ELF-1 (cell line): ENCODE data around the gene ZSCAN23.
"Not testable (repeated sequence)": the region's sequence is repeated elsewhere in the genome, so short reads cannot be mapped to it uniquely, and the experiment has no call there.

ENCODE experiments used
- DNase-seq: peaks from one replicate; pipeline ENCODE4 v3.0.0-alpha.2; 2016; ENCODE audit warnings: low read depth, low spot score

ZSCAN23 gene

DNA sequence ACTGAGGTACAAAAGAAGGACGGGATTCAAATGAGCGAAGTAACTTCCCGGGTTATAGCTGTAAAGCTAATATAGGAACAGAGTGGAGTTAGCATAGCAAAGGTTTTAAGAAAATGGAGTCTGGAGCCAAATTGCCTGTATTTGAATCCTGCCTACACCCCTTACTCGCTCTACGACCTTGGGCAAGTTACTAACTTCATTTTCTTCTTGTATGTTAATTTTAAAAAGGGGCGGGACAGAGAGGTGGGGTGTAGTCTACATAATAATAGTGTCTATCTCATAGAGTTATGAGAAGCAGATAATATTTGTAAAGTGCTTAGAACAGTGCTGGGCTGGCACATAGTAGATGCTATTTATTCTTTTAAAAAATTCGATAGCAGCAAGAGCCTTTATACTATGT, 705 bp downstream of the ZSCAN23 start:
- no peak for DNase-seq

DNA sequence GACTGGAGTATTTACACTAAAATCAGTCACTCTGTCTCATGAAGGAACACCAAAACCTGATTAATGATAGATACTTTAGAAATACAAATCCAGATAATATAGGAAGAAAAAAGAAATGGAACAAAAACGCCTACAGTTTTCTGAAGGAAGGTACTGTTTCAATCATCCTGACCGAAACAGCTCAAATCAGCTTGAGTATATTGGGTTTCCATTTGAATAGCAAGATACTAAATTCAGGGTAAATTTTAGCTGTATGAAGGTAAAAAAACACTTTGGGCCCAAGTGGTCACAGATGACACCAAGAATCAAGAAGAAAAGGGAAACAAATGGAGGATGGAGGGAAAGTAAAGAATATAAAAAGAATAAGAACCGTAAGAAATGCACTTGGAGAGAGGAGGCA, 6.9 kb downstream of the ZSCAN23 start:
- no peak for DNase-seq

DNA sequence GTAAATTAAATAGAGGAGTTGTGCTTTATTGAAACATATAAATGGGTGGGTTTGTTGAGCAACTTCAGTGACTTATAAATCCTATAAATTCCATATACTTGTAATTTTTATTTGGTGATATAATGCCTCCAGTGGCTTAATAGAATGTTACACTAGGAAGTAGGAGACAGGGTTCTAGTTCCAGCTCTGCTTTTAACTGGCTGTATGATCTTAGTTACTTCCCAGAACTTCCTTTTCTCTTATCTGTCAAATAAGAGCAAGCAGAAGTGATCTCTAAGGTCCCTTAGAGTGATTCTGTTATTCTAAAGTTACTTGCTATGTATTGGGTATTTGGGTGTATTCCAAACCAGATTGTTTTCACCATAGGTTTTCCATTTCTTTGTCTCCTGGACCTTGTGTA, 10.2 kb downstream of the ZSCAN23 start:
- no peak for DNase-seq

DNA sequence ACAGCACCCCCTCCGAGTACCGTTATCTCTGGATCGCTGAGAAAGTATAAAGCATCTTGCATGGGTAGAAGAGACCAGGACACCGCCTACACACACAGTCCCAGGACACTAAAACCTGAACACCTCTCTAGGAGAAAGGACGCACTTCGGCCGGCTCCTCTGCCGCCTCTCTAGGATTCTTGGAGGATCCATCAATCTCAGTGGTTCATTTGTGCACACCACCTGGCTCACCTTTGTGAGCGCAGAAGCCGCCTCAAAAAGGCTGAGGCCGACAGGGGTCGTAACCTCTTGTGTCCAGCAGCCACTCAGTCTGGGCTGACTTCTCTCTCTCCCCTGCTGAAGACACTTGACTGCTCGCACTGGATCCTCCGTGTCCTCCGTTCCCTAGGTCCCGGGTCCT, 13.5 kb downstream of the ZSCAN23 start:
- DNase-seq: no peak

DNA sequence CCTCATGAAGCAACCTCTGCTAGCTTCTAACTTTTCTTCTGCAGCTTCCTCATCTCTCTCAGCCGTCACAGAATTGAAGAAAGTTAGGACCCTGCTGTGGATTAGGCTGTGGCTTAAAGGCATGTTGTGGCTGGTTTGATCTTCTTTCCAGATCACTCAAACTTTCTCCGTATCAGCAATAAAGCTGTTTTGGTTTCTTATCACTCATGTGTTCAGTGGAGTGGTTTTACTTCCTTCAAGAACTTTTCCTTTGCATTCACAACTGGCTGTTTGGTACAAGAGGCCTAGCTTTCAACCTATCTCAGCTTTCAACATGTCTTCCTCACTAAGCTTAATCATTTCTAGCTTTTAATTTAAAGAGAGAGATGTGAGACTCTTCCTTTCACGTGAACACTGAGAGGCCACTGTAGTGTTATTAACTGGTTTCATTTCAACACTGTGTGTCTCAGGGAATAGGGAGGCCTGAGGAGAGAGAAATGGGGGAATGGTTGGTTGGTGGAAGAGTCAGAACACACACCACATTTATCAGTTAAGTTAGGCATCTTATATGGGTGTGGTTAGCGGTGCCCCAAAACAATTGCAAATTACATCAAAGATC, 17.2 kb downstream of the ZSCAN23 start:
- no peak for DNase-seq

DNA sequence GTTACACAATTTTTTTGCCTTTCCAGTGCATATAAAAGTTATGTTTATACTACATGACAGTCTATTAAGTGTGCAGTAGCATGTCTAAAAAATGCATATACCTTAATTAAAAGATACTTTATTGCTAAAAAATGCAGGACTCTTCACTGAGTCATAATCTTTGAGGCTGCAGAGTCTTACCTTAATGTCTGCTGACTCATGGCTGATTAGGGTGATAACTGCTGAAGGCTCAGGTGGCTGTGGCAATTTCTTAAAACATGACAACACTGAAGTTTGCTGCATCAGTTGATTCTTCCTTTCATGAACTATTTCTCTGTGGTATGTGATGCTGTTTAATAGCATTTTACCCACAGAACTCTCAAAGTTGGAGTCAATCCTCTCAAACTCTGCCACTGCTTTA, 19.1 kb downstream of the ZSCAN23 start:
- no peak for DNase-seq

DNA sequence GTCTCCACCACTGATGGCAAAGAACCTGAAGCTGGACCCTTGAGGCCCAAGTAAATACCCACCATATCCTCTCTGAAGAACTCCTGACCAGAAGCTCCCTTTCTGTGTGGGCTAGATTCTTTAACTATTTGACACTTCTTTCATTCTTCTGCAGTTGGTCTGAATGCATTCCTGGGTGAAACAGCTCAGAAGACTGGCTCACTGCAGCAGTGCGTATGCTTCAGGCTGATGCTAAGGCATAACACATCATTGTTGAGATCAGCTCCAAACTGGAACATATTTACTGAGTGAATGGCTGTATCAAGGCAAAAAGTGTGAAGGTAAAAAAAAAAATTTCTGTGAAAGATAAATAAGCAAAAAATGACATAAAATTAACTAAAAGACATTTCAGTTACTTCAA, 19.7 kb downstream of the ZSCAN23 start:
- no peak for DNase-seq

DNA sequence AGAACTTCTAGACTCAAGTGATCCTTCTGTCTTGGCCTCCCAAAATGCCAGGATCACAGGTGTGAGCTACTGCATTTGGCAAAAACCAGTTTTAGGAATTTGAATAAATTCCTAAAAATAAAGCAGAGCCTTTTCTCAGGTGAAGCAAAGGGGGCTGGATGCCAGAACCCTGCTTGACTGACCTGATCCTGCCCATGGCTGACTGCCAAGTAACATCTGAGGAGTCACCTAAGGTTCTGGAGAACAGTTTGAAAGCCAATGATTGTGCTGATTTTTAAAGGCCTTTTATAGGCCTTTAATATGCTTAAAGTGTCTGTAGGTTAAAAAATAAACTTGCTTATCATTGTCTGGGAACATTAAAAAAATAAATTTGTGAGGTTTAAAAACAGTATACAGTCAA, 29.6 kb downstream of the ZSCAN23 start:
- DNase-seq: no peak

DNA sequence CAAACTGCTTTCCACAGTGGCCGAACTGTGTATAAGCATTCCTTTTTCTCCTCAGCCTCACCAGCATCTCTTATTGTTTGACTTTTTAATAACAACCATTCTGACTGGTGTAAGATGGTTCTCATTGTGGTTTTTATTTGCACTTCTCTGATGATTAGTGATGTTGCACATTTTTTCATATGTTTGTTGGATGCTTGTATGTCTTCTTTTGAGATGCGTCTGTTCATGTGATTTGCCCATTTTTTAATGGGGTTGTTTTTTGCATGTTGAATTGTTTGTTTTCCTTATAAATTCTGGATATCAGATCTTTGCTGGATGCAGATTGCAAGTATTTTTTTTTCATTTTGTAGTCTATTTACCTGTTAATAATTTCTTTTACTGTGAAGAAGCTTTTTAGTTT, 32.5 kb downstream of the ZSCAN23 start:
- DNase-seq: no peak

DNA sequence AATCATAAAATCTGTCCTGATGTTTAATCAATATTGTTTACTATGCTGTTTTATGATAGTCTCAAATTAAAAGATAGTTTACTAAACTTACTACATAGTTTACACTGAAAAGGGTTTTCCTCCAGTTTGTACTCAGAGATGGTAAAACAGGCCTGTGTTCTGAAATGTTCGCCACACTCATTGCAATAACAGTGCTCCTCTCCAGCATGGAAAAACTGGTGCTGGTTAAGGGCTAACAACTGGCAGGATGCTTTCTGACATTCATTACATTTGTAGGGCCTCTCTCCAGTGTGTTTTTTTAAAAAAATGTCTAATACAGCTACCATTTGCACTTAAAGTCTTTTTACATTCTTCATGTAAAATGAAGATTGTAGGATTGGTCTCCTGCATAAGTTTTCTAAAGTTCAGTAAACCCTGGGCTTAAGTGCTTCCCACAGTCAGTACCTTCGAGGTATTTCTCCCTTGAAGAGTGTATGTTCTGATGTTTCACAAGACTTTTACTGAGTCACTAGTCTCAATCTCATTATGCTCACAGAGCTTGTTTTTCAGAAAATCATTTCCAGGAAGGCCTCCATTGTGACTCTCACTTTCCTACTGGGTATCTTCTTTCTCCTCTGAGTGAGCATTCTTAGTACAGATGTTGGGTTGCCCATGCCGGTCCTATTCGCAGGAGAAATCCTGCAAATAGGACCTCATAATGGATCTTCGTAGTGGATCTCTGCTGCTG, 35.1 kb downstream of the ZSCAN23 start:
- DNase-seq: no peak

DNA sequence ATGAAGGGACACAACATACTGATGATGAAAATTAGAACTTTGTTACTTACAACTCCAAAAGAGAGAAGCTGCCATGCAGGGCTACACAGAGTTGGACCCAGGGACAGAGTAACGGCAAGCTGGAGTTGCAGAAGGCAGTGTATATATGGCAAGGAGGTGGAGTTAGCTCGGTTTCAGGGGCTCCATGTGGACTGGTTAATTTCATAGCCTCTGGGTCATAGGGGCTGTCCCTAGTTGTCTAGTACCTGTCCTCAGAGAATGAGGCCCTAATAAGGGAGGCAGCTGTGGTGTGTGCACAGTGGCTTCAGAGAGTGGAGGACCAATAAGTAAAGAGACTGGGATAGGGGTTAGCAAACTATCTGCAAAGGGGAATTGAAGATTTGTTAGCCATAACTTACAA, 35.9 kb downstream of the ZSCAN23 start:
- no peak for DNase-seq

DNA sequence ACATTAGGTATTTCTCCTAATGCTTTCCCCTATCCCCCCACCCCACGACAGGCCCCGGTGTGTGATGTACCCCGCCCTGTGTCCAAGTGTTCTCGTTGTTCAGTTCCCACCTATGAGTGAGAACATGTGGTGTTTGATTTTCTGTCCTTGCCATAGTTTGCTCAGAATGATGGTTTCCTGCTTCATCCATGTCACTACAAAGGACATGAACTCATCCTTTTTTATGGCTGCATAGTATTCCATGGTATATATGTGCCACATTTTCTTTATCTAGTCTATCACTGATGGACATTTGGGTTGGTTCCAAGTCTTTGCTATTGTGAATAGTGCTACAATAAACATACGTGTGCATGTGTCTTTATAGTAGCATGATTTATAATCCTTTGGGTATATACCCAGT, 39.4 kb downstream of the ZSCAN23 start:
- not testable (repeated sequence) for DNase-seq

DNA sequence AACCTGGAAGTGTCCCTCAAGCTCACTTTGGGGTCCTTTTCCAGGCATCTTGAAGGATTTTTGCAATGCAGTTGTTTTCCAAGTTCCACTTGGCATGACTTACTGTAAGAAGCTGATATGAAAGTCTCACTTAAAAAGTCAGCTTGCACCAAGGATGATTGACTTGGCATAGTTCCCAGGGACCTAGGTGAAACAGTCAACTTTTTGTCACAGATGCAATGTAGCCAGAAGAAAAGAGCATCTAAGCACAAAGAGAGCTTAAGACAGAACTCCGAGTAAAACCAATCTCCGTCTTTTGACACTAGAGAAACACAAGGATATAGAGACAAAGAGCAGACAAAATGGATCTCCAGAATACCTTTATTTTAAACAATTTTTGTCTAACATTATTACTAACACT, 41.1 kb downstream of the ZSCAN23 start:
- no peak for DNase-seq

DNA sequence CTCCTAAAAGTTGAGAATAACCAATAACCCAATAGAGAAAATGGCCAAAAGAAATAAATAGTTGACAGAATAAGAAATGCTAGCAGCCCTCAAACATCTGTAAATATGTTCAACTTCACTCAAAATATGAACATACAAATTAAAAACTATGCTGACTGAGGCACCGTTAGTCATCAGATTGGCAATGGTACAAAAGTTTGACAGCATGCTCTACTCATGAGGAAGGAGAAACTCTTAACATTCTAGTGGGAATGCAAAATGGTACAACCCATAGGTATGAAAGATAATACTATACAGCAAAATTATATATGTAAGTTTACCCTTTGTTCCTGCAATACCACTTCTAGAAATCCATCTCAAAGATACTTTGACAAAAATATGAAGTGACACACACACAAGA, 42.1 kb downstream of the ZSCAN23 start:
- no peak for DNase-seq

DNA sequence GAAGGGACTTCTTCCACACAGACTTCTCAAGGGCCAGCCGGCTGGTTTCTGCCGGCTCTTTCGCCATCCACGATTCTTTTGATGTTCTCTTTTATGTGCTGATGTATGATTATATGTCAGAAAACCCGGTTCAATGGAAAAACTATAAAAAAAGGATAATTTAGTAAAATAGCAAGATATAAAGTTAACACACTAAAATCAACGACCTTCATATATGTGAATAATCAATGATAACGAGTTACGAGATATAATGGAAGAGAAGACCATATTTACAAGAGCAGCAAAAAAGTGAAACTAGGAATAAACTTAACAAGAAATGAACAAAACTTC, 43.2 kb downstream of the ZSCAN23 start:
- DNase-seq: no peak

DNA sequence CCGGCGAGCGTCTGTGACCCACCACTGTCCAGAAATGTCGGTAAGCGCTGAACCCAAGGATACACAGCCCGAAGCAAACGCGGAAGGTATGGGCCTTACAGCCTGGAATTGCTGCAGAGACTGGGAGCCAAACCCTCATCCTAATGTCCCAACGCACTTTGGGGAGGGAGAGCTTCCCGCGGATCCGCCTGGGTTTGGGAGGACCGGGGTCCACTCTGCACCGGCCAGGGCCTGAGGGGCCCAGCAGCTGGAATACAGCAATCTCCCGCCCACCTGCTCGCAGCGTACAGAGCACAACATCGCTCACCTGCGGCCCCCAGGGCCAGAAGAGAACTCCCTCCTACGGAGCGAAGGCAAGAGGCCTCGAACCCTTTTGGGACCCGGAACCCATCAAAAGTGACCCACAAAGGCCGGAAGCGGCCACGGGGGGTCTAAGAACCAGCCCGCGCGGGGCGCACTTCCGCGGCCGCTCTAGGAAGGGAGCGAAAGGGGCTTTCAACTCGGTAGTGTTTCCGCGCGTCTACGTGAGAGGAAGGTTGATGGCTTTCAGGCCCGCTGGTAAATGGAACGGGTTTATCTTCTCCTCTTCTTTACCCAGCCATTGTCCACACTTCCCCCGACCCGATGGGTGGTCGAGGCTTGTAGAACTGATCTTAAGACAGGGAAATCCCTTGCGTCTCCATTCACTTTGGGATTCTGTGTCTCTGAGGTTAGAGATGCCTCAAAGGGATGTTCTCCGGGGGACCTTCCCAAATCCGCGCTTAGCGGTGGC, 43.8 kb downstream of the ZSCAN23 start, which contains the start of gene ZSCAN12:
Gene ZSCAN12, minus strand, starts transcription at position 398 of the 772 bp plus-strand sequence. CDS start 1,342 bp downstream, outside the sequence.
- DNase-seq: peak; percentile 94

DNA sequence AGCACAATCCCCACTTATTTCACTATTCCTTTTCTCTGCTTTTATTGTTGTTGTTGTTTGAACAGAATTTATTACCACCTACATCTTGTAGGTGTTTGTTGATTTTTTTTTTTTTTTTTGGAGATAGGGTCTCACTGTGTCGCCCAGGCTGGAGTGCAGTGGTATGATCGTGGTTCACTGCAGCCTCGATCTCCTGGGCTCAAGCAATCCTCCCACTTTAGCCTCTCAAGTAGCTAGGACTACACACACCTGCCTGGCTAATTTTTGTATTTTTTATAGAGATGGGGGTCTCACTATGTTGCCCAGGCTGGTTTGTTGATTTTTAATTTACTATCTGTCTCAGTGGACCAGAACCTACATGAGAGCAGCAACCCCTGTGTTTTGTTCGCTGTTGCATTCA, 47.4 kb downstream of the ZSCAN23 start:
- DNase-seq: no peak

DNA sequence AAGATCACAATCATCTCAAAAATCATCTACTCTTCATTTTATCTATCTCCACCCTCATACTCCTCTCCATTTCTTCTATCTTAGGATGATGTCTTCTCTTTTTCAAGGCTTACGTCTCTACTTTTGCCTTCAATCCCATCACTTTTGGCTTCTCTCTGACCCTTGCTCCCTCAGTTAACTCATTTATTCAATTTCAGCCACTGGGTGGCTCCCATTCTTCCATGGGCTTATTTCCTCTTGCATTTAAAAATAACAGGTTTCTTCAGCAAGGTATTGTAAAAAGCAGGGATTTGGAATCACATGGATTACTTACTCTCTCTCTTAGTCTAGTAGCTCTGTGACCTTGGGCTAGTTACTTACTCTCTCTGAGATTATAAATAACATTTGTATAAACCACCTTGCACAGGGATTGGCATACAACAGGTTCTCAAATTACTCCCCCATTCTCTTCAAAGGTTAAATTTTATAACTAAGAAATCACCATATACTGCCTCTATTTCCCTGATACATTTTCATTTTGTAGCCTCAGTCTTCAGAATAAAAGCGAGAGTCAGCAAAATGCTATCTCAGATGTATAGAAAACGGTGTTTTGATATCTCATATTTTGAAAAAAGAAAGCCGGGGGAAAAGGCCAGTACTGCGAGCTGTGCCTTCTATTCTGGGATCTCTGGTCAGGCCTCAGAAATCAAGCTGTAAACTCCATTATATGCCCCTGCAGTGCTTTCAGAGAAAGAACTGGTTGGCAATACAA, 49.2 kb downstream of the ZSCAN23 start:
- DNase-seq: no peak

DNA sequence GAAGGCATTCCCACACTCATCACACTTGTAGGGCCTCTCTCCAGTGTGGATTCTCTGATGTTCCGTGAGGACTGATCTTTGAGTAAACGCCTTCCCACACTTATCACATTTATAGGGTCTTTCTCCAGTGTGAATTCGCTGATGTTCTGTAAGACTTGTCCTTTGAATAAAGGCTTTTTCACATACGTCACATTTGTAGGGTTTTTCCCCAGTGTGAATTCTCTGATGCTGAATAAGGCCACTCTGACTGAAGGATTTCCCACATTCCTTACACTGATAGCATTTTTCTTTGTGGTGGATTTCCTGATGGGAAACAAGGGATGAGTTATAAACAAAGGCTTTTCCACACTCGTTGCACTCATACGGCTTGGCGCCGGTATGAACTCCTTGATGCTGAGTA, 52.6 kb downstream of the ZSCAN23 start:
- DNase-seq: no peak

DNA sequence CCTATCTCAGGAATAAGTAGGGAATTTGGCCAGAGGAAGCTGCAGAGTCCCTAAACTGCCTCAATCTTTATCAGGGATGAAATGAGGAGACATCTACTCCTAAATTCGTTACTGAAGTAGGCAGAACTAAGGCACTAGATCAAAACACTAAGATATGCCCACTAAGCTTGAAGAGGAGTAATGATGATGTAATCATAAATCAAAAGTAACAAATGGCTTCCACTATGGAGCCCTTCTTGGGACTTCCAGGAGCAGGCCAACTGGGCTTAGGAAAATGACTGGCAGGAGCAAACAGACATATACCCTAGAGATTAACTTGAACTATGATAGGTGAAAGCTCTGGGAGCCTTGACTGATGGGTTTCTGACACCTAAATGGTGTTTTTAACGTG, 59.2 kb downstream of the ZSCAN23 start:
- DNase-seq: no peak

DNA sequence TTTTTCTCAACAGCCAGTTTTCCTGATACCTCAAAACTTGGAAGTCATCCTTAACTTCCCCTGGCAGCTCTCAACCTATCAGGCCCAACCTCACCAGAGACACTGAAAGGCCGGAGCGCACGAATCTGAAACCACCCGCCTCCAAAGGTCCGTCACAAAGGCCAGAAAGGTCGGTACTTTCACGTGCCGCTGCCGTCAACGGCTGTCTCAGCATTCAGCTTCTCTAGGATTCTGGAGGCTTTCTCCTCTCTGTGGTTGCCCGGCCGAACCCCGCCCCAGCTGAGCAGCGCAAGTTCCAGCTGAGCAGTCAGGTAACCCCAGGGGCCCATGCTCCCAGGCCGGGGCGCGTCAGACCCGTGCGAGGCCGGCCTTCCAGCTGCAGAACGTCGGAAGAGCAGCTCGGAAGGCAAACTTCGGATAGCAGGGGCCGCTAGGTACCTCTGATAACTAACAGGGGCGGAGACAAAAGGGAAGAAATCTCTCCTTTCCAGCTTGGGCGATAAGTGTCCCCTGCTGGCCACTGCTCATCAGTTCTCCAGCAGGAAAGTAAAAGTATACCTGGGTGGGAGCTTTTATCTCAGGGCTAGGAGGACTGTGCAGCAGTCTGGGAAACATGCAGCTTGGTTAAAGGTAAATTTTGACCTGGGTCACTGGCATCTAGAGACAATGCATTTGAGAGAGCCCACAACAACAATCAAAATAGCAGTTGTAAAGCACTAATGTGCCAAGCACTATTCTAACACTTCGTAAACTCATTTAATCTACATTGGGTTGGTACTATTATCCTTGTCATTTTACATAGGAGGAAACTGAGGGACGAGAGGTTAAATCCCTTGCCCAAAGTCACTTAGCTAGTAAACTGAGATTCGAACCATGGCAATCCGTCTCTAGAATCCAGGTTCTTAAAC, 59.8 kb downstream of the ZSCAN23 start:
- peak; percentile 95 for DNase-seq
